Measurements from ENCODE around the gene NCL.

DNA sequence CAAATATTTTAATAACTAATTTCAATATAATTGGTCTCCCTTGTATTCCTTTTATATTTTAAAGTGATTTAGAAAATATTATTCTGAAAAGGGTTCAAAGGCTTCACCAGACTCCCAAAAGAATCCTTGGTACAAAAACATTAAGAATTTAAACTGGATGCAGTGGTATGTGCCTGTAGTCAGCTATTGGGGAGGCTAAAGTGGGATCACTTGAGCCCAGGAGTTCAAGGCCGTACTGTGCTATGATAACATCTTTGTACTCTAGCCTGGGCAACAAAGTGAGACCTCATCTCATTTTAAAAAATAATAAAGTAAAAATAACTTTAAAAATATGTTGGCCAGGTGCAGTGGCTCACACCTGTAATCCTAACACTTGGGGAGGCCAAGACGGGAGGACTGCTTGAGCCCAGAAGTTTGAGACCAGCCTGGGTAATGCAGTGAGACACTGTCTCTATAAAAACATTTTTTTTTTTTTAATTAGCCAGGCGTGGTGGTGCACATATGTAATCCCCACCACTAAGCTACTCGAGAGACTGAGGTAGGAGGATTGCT lies 14.7 kb downstream of the NCL start:
- TF ChIP-seq, protein P1, sequence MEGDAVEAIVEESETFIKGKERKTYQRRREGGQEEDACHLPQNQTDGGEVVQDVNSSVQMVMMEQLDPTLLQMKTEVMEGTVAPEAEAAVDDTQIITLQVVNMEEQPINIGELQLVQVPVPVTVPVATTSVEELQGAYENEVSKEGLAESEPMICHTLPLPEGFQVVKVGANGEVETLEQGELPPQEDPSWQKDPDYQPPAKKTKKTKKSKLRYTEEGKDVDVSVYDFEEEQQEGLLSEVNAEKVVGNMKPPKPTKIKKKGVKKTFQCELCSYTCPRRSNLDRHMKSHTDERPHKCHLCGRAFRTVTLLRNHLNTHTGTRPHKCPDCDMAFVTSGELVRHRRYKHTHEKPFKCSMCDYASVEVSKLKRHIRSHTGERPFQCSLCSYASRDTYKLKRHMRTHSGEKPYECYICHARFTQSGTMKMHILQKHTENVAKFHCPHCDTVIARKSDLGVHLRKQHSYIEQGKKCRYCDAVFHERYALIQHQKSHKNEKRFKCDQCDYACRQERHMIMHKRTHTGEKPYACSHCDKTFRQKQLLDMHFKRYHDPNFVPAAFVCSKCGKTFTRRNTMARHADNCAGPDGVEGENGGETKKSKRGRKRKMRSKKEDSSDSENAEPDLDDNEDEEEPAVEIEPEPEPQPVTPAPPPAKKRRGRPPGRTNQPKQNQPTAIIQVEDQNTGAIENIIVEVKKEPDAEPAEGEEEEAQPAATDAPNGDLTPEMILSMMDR (IDR thresholded peaks at IDR 0.05), result no peak
- no peak for TF ChIP-seq POLR2A (IDR thresholded peaks at IDR 0.05)

All from thyroid gland (tissue), 4 donors.